Esophagus squamous epithelium (tissue), 5 donors: ENCODE data around the gene FGD3. TPM values are rescaled to one million over a fixed set of nuclear protein-coding genes. Genes with fewer than 3 reads are reported as not detected.
"Not testable (repeated sequence)": the region's sequence is repeated elsewhere in the genome, so short reads cannot be mapped to it uniquely, and the experiment has no call there.

ENCODE experiments used
- DNase-seq: peaks from one replicate; lab custom pipeline; 2025; lab: John Stamatoyannopoulos, UW
- H3K27ac ChIP-seq, 4 donors: fragments of 200-600 bp; sonication (generic); one replicate each; pipeline ENCODE4 v1.5.1; 2016 to 2019; ENCODE audit warnings: mild to moderate bottlenecking in 1 of 4
- H3K27me3 ChIP-seq, 4 donors: fragments of 200-600 bp; sonication (generic); 1 replicate in 3 of 4; 2 replicates in 1 of 4; pipeline versions ENCODE4 v1.5.1 to v1.6.0; 2017 to 2021; ENCODE audit warnings: antibody characterized with exemption in 1 of 4
- H3K36me3 ChIP-seq, 3 donors: fragments of 200-600 bp; sonication (generic); one replicate each; pipeline ENCODE4 v1.5.1; 2016 to 2019
- H3K4me1 ChIP-seq, 3 donors: fragments of 200-600 bp; sonication (generic); one replicate each; pipeline ENCODE4 v1.5.1; 2017 to 2019
- H3K4me3 ChIP-seq, 4 donors: fragments of 200-600 bp; sonication (generic); 1 replicate in 3 of 4; 2 replicates in 1 of 4; pipeline ENCODE4 v1.5.1; 2016 to 2019; ENCODE audit warnings: mild to moderate bottlenecking in 2 of 4, moderate library complexity in 1 of 4
- H3K9me3 ChIP-seq, 3 donors: fragments of 200-600 bp; sonication (generic); one replicate each; pipeline ENCODE4 v1.5.1; 2016 to 2019
- CTCF ChIP-seq, 6 experiments: fragments of 450-650 bp in 4 of 6; fragments of 200-600 bp in 2 of 6; sonication (generic) in 2 of 6; IDR thresholded peaks; one replicate each; pipeline ENCODE4 v1.5.1; 2016 to 2019; ENCODE audit warnings: antibody characterized with exemption in 6 of 6, mild to moderate bottlenecking in 4 of 6, moderate library complexity in 4 of 6
- POLR2A ChIP-seq, 4 donors: fragments of 450-650 bp; IDR thresholded peaks; one replicate each; pipeline ENCODE4 v1.6.1; 2017; ENCODE audit warnings: antibody characterized with exemption in 4 of 4, mild to moderate bottlenecking in 4 of 4, moderate library complexity in 3 of 4
- WGBS, 2 donors: methylation state at CpG; one replicate each; pipeline ENCODE4 v1.1.5; 2018; 5-methylcytosine and 5-hydroxymethylcytosine counted together
- intact Hi-C: fragments of 100-400 bp; cut with DNase I; formaldehyde crosslinking; loops from one replicate; pipeline ENCODE4 v1.15.0; 2022
- total RNA-seq, 4 donors: library from RNA; depleted of rRNA; stranded (reverse); fragments of >200 nt; gene quantifications; one replicate each; pipeline ENCODE4 v1.1.0, GENCODE V29; 2016
- donor health status: DM: yes; HTN: yes; CAD: no.

Gene FGD3
- total RNA-seq, 4 donors from 2014 or later: 2.4 to 6.5 (median 4.9) TPM

- Histone ChIP-seq H3K36me3 (peaks cover 0 to 36% (median 0%) of the 10 kb centered on the region in 3 donors), H3K27me3 (no peaks in the 10 kb centered on the region), H3K9me3 (no peaks in the 10 kb centered on the region), H3K27ac (no peak overlapping the region), H3K4me3 (no peak overlapping the region), H3K4me1 (no peaks in the 10 kb centered on the region)
- 14 to 95% methylated on average over 1 to 4 of the region's 13 CpGs for WGBS, 2 donors
- intact Hi-C loops: no loop called here
- no peak for DNase-seq
- no peak for TF ChIP-seq POLR2A (IDR thresholded peaks at IDR 0.05)
- no peak for TF ChIP-seq CTCF (IDR thresholded peaks at IDR 0.05)
Observed at GRCh38 chr9:93010056-93010455, 62.7 kb downstream of the FGD3 start.

- no peak overlapping the region for H3K27ac ChIP-seq
- H3K36me3 ChIP-seq: peaks cover 0 to 37% (median 0%) of the 10 kb centered on the region in 3 donors
- TF ChIP-seq POLR2A (IDR thresholded peaks at IDR 0.05): no peak
- no peak for TF ChIP-seq CTCF (IDR thresholded peaks at IDR 0.05)
- H3K27me3 ChIP-seq: no peaks in the 10 kb centered on the region
- H3K4me3 ChIP-seq: no peak overlapping the region
- no peaks in the 10 kb centered on the region for H3K4me1 ChIP-seq
- DNase-seq: no peak
- H3K9me3 ChIP-seq: no peaks in the 10 kb centered on the region
- 71 to 84% methylated on average over 1 to 3 of the region's 4 CpGs for WGBS, 2 donors
- intact Hi-C loops: no loop called here
Observed at GRCh38 chr9:93010704-93011103, 63.4 kb downstream of the FGD3 start.

- Histone ChIP-seq H3K9me3 (no peaks in the 10 kb centered on the region), H3K27ac (no peak overlapping the region), H3K27me3 (no peaks in the 10 kb centered on the region), H3K4me1 (no peaks in the 10 kb centered on the region), H3K36me3 (peaks cover 0 to 37% (median 0%) of the 10 kb centered on the region in 3 donors), H3K4me3 (no peak overlapping the region)
- TF ChIP-seq POLR2A (IDR thresholded peaks at IDR 0.05) (no peak), CTCF (IDR thresholded peaks at IDR 0.05) (no peak)
- 90 to 100% methylated on average over 2 to 4 of the region's 8 CpGs for WGBS, 2 donors
- no peak for DNase-seq
- intact Hi-C loops: no loop called here
Observed at GRCh38 chr9:93011114-93011513, 63.8 kb downstream of the FGD3 start.

GRCh38 chr9:93012963-93013855 is 65.9 kb downstream of the FGD3 start:
- H3K9me3 ChIP-seq: no peaks in the 10 kb centered on the region
- TF ChIP-seq POLR2A (IDR thresholded peaks at IDR 0.05) (no peak), CTCF (IDR thresholded peaks at IDR 0.05) (no peak)
- intact Hi-C loops: no loop called here
- no peaks in the 10 kb centered on the region for H3K27me3 ChIP-seq
- H3K4me3 ChIP-seq: no peak overlapping the region
- no peak overlapping the region for H3K27ac ChIP-seq
- WGBS, 2 donors: 76 to 97% methylated on average over 10 to 13 of the region's 14 CpGs
- peaks cover 0 to 35% (median 0%) of the 10 kb centered on the region in 3 donors for H3K36me3 ChIP-seq
- no peak for DNase-seq
- no peaks in the 10 kb centered on the region for H3K4me1 ChIP-seq

- H3K4me1 ChIP-seq: no peaks in the 10 kb centered on the region
- no peak for DNase-seq
- WGBS, 2 donors: 75 to 79% methylated on average over 11 of the region's 13 CpGs
Observed at GRCh38 chr9:93013856-93014582, 66.7 kb downstream of the FGD3 start.

GRCh38 chr9:93015190-93015589 is 67.9 kb downstream of the FGD3 start:
- H3K9me3 ChIP-seq, intact Hi-C loops, H3K27ac ChIP-seq, H3K4me3 ChIP-seq, H3K4me1 ChIP-seq, H3K27me3 ChIP-seq, DNase-seq: not testable (repeated sequence)
- H3K36me3 ChIP-seq: peaks cover 0 to 37% (median 0%) of the 10 kb centered on the region in 3 donors
- 83% methylated on average over 9 of the region's 10 CpGs for WGBS, 2 donors

More at GRCh38 chr9:93013856-93014582, 66.7 kb downstream of the FGD3 start:
- Histone ChIP-seq H3K9me3 (no peaks in the 10 kb centered on the region), H3K27me3 (no peaks in the 10 kb centered on the region), H3K36me3 (peaks cover 0 to 35% (median 0%) of the 10 kb centered on the region in 3 donors), H3K27ac (no peak overlapping the region), H3K4me3 (no peak overlapping the region)
- intact Hi-C loops: no loop called here
- TF ChIP-seq POLR2A (IDR thresholded peaks at IDR 0.05): no peak
- TF ChIP-seq CTCF (IDR thresholded peaks at IDR 0.05): no peak
